Measurements from ENCODE around the gene TIMP2.

GRCh38 chr17:78929908-78930775, 5.0 kb upstream of the TIMP2 start:
- TF ChIP-seq JUND (IDR thresholded peaks at IDR 0.05) (no peak), YY1 (IDR thresholded peaks at IDR 0.05; ENCODE audit: extremely low read depth, insufficient replicate concordance, low read depth, low read length) (no peak), ZNF274 (IDR thresholded peaks at IDR 0.05; ENCODE audit: low read depth, low read length) (no peak), EZH2 (IDR thresholded peaks at IDR 0.05) (no peak)
- TF ChIP-seq, protein P1, sequence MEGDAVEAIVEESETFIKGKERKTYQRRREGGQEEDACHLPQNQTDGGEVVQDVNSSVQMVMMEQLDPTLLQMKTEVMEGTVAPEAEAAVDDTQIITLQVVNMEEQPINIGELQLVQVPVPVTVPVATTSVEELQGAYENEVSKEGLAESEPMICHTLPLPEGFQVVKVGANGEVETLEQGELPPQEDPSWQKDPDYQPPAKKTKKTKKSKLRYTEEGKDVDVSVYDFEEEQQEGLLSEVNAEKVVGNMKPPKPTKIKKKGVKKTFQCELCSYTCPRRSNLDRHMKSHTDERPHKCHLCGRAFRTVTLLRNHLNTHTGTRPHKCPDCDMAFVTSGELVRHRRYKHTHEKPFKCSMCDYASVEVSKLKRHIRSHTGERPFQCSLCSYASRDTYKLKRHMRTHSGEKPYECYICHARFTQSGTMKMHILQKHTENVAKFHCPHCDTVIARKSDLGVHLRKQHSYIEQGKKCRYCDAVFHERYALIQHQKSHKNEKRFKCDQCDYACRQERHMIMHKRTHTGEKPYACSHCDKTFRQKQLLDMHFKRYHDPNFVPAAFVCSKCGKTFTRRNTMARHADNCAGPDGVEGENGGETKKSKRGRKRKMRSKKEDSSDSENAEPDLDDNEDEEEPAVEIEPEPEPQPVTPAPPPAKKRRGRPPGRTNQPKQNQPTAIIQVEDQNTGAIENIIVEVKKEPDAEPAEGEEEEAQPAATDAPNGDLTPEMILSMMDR (IDR thresholded peaks at IDR 0.05 in 2 of 3, conservative IDR thresholded peaks at IDR 0.05 in 1 of 3; ENCODE audit: borderline replicate concordance in 1 of 3, insufficient read depth in 1 of 3, low read depth in 2 of 3, low read length in 2 of 3): no peak

Measured in HCT116 (cell line).